Ovary (tissue), 9 donors: ENCODE measurements around the gene FANK1. TPM values are rescaled to one million over a fixed set of nuclear protein-coding genes. Genes with fewer than 3 reads are reported as not detected.
"Not testable (repeated sequence)": the region's sequence is repeated elsewhere in the genome, so short reads cannot be mapped to it uniquely, and the experiment has no call there.

Source experiments
- DNase-seq, 5 donors: peaks; one replicate each; pipeline ENCODE4 v3.0.0-alpha.2; 2019 to 2020
- H3K27ac ChIP-seq, 2 donors: fragments of 200-600 bp; one replicate each; pipeline versions ENCODE4 v1.5.1 to v1.8.0; 2019 to 2022
- H3K27me3 ChIP-seq: fragments of 200-600 bp; one replicate; pipeline ENCODE4 v1.8.0; 2022
- H3K36me3 ChIP-seq: fragments of 200-600 bp; sonication (generic); one replicate; pipeline ENCODE4 v1.5.1; 2019
- H3K4me1 ChIP-seq: one replicate; pipeline ENCODE4 v1.8.1; 2013; ENCODE audit warnings: mild to moderate bottlenecking, moderate library complexity; ENCODE audit not compliant: insufficient read depth
- H3K4me3 ChIP-seq: fragments of 200-600 bp; sonication (generic); one replicate; pipeline ENCODE4 v1.5.1; 2017
- H3K9me3 ChIP-seq, 2 donors: fragments of 200-600 bp in 1 of 2; sonication (generic) in 1 of 2; one replicate each; pipeline versions ENCODE4 v1.5.1 to v1.8.1; 2013 to 2019; ENCODE audit warnings: mild to moderate bottlenecking in 1 of 2, moderate library complexity in 1 of 2
- EP300 ChIP-seq: sonication (generic); formaldehyde crosslinking; IDR thresholded peaks from one replicate; pipeline ENCODE4 v1.6.1; 2017; ENCODE audit warnings: antibody characterized with exemption
- POLR2A ChIP-seq: fragments of 450-650 bp; IDR thresholded peaks from one replicate; pipeline ENCODE4 v1.6.1; 2017; ENCODE audit warnings: antibody characterized with exemption, mild to moderate bottlenecking, moderate library complexity
- WGBS, 3 donors: extraction: QIAGEN DNeasy Blood & Tissue Kit in 1 of 3; methylation state at CpG; one replicate each; pipeline versions ENCODE4 v1.1.5 to v1.1.7; 2013 to 2017; 5-methylcytosine and 5-hydroxymethylcytosine counted together
- intact Hi-C, 4 donors: fragments of 100-400 bp; cut with DNase I; formaldehyde crosslinking; loops; one replicate each; pipeline versions ENCODE4 v1.11.0 to v1.15.1; 2022 to 2023
- polyA plus RNA-seq, 2 donors: library from polyadenylated mRNA; stranded (reverse); fragments of 200-250 nt in 1 of 2; fragments of 350-450 nt in 1 of 2; fragmentation: Illumina TruSeq in 1 of 2; extraction: RNeasy Lipid Tissue Mini Kit (QIAGEN cat#74804) in 1 of 2; gene quantifications; one replicate each; pipeline ENCODE4 v1.2.3, GENCODE V29; 2013 to 2014
- total RNA-seq, 7 donors: library from RNA; depleted of rRNA in 2 of 7; stranded (reverse); fragments of >200 nt in 2 of 7; fragmentation: NEBNext Ultra II Directional in 3 of 7; extraction: Animal tissue kit (Norgen Biotek cat#: 25700) in 3 of 7; gene quantifications; one replicate each; pipeline versions ENCODE4 v1.1.0 to v1.2.4, GENCODE V29; 2016 to 2023
- TF ChIP-seq, protein P1 (sequence below), 3 donors: fragments of 450-650 bp in 2 of 3; fragments of 200-600 bp in 1 of 3; IDR thresholded peaks; one replicate each; pipeline versions ENCODE4 v1.5.1 to v1.8.0; 2016 to 2022; ENCODE audit warnings: antibody characterized with exemption in 3 of 3, mild to moderate bottlenecking in 1 of 3
- donor health status: DM: no; HTN: no; CAD: no; lungs with moderate emphysema.
- donor health status: DM: no; HTN: no; CAD: no.
- donor health status: Bipolar disorder and iron deficiency.
- donor health status: DM: yes; HTN: yes; CAD: no.
- donor health status: DM: no; HTN: no; CAD: no.
- donor health status: DM: yes; HTN: yes; CAD: no.

Gene FANK1
- total and polyA plus RNA-seq, 9 donors = 4.9 to 27.0 (median 5.6) TPM

DNA sequence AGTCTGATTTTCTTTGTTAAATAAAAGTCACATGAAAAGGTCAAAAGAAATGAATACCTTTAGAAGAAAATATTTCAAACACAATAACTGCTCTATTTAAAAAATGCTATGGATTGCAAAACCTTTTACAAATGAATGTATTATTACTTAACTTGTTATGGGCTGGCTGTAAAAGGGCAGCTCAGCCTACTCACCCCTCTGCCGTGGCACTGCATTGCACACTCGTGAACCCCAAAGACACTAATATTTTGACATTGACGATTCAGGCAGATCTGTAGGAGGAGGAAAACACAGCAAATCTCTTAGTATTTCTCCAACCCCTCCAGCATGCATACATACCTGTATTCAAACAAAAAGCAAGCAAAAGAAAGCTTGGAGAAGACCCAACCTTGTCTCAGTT, 149.5 kb downstream of the FANK1 start:
- no peak for DNase-seq
- intact Hi-C loops = no loop called here
- TF ChIP-seq EP300 (no peak), POLR2A (no peak)
- TF ChIP-seq, protein P1, sequence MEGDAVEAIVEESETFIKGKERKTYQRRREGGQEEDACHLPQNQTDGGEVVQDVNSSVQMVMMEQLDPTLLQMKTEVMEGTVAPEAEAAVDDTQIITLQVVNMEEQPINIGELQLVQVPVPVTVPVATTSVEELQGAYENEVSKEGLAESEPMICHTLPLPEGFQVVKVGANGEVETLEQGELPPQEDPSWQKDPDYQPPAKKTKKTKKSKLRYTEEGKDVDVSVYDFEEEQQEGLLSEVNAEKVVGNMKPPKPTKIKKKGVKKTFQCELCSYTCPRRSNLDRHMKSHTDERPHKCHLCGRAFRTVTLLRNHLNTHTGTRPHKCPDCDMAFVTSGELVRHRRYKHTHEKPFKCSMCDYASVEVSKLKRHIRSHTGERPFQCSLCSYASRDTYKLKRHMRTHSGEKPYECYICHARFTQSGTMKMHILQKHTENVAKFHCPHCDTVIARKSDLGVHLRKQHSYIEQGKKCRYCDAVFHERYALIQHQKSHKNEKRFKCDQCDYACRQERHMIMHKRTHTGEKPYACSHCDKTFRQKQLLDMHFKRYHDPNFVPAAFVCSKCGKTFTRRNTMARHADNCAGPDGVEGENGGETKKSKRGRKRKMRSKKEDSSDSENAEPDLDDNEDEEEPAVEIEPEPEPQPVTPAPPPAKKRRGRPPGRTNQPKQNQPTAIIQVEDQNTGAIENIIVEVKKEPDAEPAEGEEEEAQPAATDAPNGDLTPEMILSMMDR (IDR thresholded peaks at IDR 0.05) = no peak
- Histone ChIP-seq H3K36me3 (no peaks in the 10 kb centered on the region), H3K4me1 (peaks cover 4% of the 10 kb centered on the region), H3K27ac (no peak overlapping the region), H3K27me3 (no peaks in the 10 kb centered on the region), H3K4me3 (no peak overlapping the region), H3K9me3 (no peaks in the 10 kb centered on the region)
- WGBS, 3 donors = 28 to 48% (median 34%) methylated on average over 3 of the region's 3 CpGs

DNA sequence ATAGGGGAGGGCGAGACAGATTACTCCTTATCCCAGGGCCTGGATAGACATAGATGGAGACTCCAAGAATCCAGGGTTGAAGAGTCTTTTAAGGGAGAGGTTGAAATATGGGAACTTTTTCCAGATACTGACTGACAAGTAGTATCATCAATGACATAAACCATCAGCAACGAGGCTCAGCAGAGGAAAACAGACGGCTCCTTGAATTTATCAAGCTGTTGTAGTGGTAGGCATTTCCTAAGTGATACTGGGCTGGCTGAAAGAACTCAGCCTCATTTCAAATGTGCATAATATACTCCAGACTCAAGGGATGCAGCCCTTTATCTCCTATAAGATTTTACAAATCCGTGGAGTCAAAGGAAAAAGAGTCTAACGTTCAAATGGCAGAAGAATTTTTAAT, 150.5 kb downstream of the FANK1 start:
- H3K4me1 ChIP-seq = peaks cover 3% of the 10 kb centered on the region
- no peaks in the 10 kb centered on the region for H3K27me3 ChIP-seq
- intact Hi-C loops = no loop called here
- 65 to 71% (median 69%) methylated on average over 5 of the region's 5 CpGs for WGBS, 3 donors
- no peak overlapping the region for H3K27ac ChIP-seq
- H3K4me3 ChIP-seq = no peak overlapping the region
- H3K36me3 ChIP-seq = no peaks in the 10 kb centered on the region
- TF ChIP-seq POLR2A (no peak), EP300 (no peak)
- TF ChIP-seq, protein P1 (IDR thresholded peaks at IDR 0.05) = no peak
- no peak for DNase-seq
- H3K9me3 ChIP-seq = no peaks in the 10 kb centered on the region

DNA sequence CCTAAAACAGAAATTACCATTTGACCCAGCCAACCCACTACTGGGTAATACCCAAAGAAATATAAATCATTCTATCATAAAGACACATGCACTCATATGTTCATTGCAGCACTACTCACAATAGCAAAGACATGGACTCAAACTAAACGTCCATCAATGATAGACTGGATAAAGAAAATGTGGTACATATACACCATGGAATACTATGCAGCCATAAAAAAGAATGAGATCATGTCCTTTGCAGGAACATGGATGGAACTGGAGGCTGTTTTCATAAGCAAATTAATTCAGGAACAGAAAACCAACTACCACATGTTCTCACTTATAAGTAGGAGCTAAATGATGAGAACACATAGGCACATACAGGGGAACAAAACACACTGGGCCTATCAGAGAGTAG, 151.4 kb downstream of the FANK1 start:
- H3K4me1 ChIP-seq, H3K9me3 ChIP-seq, H3K27me3 ChIP-seq, H3K27ac ChIP-seq, H3K4me3 ChIP-seq, intact Hi-C loops, DNase-seq, H3K36me3 ChIP-seq: not testable (repeated sequence)
- WGBS, 3 donors = 81 to 100% (median 89%) methylated on average over 1 of the region's 1 CpG

DNA sequence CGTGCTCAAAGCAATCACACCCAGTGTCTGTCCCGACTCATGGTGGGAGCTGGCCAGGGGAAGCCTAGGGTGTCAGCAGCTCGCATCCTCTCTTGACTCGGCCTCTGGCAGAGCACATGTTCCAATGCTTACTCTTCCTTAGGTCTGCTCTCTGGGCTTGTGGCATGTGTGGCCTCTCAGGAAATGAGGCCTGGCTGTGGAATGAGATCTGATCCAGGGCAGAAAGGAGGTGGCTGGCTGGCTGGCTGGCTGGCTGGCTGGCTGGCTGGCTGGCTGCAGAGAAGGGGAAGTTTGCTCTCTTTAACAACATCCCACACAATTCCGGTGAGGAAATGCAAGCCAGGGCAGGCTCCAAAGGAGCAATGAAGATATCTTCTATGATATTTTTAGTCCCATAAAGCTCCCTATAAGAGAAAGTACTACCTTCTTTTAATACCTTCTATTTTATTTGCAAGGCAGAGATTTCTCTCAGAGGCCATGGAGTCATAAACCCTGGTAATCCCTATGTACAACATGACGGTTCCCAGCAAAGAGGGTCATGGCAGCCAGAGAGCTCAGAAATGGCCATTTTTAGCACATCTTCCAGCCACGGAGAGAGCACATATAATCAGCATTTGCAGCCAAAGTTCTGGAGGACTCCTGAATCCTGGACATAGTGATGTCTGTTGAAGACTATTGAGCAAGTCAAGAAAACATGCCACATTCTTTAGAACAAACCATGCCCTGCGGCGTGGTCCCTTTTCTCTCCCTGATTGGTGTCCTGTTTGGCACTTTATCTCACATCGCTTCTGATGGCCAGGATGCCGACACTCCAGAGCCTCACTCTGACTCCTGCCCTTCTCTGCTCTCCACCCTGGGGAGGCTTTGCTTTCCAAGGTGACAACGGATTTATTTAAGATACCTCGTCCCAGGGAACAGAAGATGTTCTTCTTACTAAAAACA, 153.7 kb downstream of the FANK1 start:
- no peak overlapping the region for H3K4me3 ChIP-seq
- H3K27ac ChIP-seq = no peak overlapping the region
- no peaks in the 10 kb centered on the region for H3K27me3 ChIP-seq
- no peaks in the 10 kb centered on the region for H3K36me3 ChIP-seq
- H3K9me3 ChIP-seq = no peaks in the 10 kb centered on the region
- 73 to 81% (median 77%) methylated on average over 13 of the region's 13 CpGs for WGBS, 3 donors
- H3K4me1 ChIP-seq = peaks cover 2% of the 10 kb centered on the region
- DNase-seq = no peak
- TF ChIP-seq, protein P1 (IDR thresholded peaks at IDR 0.05) = no peak
- TF ChIP-seq POLR2A (no peak), EP300 (no peak)
- intact Hi-C loops = no loop called here

DNA sequence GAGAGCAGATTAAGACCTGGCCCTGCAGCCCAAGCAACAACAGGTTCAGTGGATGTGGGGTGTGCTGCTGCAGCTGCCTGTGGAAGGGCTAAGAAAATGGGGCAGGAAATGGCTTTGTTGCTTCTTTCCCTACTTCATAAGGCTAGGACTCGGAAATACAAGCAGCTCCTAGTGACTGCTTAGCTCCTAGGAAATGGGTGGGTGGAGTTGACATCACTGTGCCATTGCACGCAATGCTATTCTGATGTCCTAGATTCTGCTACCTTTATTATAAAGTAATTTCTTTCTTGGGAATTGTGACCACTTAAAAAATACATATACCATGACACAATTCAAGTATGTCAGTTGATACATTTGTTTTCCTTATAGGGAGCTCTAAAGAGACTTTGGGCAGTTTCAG, 155.8 kb downstream of the FANK1 start:
- Histone ChIP-seq H3K9me3 (no peaks in the 10 kb centered on the region), H3K4me3 (no peak overlapping the region), H3K27me3 (no peaks in the 10 kb centered on the region), H3K4me1 (no peaks in the 10 kb centered on the region), H3K36me3 (no peaks in the 10 kb centered on the region), H3K27ac (no peak overlapping the region)
- WGBS, 3 donors = 86 to 95% (median 93%) methylated on average over 2 of the region's 2 CpGs
- no peak for DNase-seq
- intact Hi-C loops = no loop called here
- TF ChIP-seq POLR2A (no peak), EP300 (no peak)
